Measurements from ENCODE around the gene RBM11.

RBM11 gene

GRCh38 chr21:14251336-14251735 is 35.4 kb downstream of the RBM11 start:
- TF ChIP-seq POLR2A (IDR thresholded peaks at IDR 0.05; ENCODE audit: low read length) (no peak), GATA1 (IDR thresholded peaks at IDR 0.05; ENCODE audit: low read depth, low read length) (no peak)
- DNase-seq, result no peak

GRCh38 chr21:14259747-14260146 is 43.8 kb downstream of the RBM11 start:
- TF ChIP-seq GATA1 (IDR thresholded peaks at IDR 0.05; ENCODE audit: low read depth, low read length) (no peak), POLR2A (IDR thresholded peaks at IDR 0.05; ENCODE audit: low read length) (no peak)
- DNase-seq, result peak; percentile 57 to 81

GRCh38 chr21:14260174-14260764 is 44.3 kb downstream of the RBM11 start:
- TF ChIP-seq GATA1 (IDR thresholded peaks at IDR 0.05; ENCODE audit: low read depth, low read length), result no peak
- TF ChIP-seq POLR2A (IDR thresholded peaks at IDR 0.05; ENCODE audit: low read length), result no peak
- DNase-seq, result peak in 1 of 2 experiments; percentile 37

- TF ChIP-seq POLR2A (IDR thresholded peaks at IDR 0.05; ENCODE audit: low read length) (no peak), GATA1 (IDR thresholded peaks at IDR 0.05; ENCODE audit: low read depth, low read length) (no peak)
- peak in 1 of 2 experiments; percentile 54 for DNase-seq
Measured at GRCh38 chr21:14262039-14262438, 46.1 kb downstream of the RBM11 start.

- TF ChIP-seq GATA1 (IDR thresholded peaks at IDR 0.05; ENCODE audit: low read depth, low read length) (no peak), POLR2A (IDR thresholded peaks at IDR 0.05; ENCODE audit: low read length) (no peak)
- DNase-seq, result peak in 1 of 2 experiments; percentile 20
Measured at GRCh38 chr21:14263879-14264278, 47.9 kb downstream of the RBM11 start.

- TF ChIP-seq POLR2A (IDR thresholded peaks at IDR 0.05; ENCODE audit: low read length) (no peak), GATA1 (IDR thresholded peaks at IDR 0.05; ENCODE audit: low read depth, low read length) (no peak)
- no peak for DNase-seq
Measured at GRCh38 chr21:14265023-14265422, 49.1 kb downstream of the RBM11 start.

GRCh38 chr21:14267076-14267475 is 51.1 kb downstream of the RBM11 start:
- TF ChIP-seq POLR2A (IDR thresholded peaks at IDR 0.05; ENCODE audit: low read length), result no peak
- TF ChIP-seq GATA1 (IDR thresholded peaks at IDR 0.05; ENCODE audit: low read depth, low read length), result no peak
- DNase-seq, result no peak

- peak; percentile 85 to 87 for DNase-seq
- TF ChIP-seq POLR2A (IDR thresholded peaks at IDR 0.05; ENCODE audit: low read length) (no peak), GATA1 (IDR thresholded peaks at IDR 0.05; ENCODE audit: low read depth, low read length) (no peak)
Measured at GRCh38 chr21:14270631-14271030, 54.7 kb downstream of the RBM11 start.

GRCh38 chr21:14271053-14271452 is 55.1 kb downstream of the RBM11 start:
- TF ChIP-seq GATA1 (IDR thresholded peaks at IDR 0.05; ENCODE audit: low read depth, low read length) (no peak), POLR2A (IDR thresholded peaks at IDR 0.05; ENCODE audit: low read length) (no peak)
- peak; percentile 92 to 97 for DNase-seq

GRCh38 chr21:14271641-14272040 is 55.7 kb downstream of the RBM11 start:
- peak; percentile 27 to 74 for DNase-seq
- TF ChIP-seq POLR2A (IDR thresholded peaks at IDR 0.05; ENCODE audit: low read length), result no peak
- no peak for TF ChIP-seq GATA1 (IDR thresholded peaks at IDR 0.05; ENCODE audit: low read depth, low read length)

- peak; percentile 86 to 91 for DNase-seq
- TF ChIP-seq POLR2A (IDR thresholded peaks at IDR 0.05; ENCODE audit: low read length) (peak; percentile 37), GATA1 (IDR thresholded peaks at IDR 0.05; ENCODE audit: low read depth, low read length) (no peak)
Measured at GRCh38 chr21:14273736-14274538, 58.0 kb downstream of the RBM11 start.

GRCh38 chr21:14275702-14276205 is 59.8 kb downstream of the RBM11 start:
- no peak for TF ChIP-seq POLR2A (IDR thresholded peaks at IDR 0.05; ENCODE audit: low read length)
- no peak for TF ChIP-seq GATA1 (IDR thresholded peaks at IDR 0.05; ENCODE audit: low read depth, low read length)
- DNase-seq, result no peak

All from erythroblast (primary cell).